ENCODE data around the gene AFF2. TPM values are rescaled to one million over a fixed set of nuclear protein-coding genes. Genes with fewer than 3 reads are reported as not detected.

AFF2 gene
- total RNA-seq, 4 donors from 2014 or later: 0.27 to 0.32 TPM; not detected in 2

DNA sequence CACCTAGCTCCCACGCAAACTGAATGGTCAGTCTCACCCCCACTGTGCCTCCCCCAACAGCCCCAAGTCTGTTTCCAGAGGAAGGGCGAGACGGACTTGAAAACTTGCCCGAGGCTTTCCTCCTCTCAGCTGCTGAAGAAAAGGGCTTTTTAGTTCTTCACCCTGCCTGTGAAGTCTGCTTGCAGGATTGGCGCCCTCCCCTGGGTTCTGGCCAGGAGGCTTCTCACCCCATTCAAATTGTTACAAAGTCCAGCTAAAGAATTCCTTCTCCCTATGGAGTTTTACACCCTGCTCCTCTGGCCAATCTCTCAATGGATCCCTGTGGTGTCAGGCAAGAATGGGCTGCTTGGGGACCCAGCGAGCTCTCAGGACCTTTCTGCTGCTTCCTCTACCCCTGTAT lies 241.0 kb downstream of the AFF2 start:
- H3K4me1 ChIP-seq: no peaks in the 10 kb centered on the region
- in situ Hi-C loops (cut with MboI; ENCODE audit: low pct_ligation_motif_present in 1 of 4, low pct_unique_long_range_greater_than_20kb in 1 of 4, low sequenced_read_pairs in 3 of 4): no loop called here
- intact Hi-C loops (cut with DNase I; ENCODE audit: low total_unique reads): no loop called here
- DNase-seq: no peak
- TF ChIP-seq, protein P1, sequence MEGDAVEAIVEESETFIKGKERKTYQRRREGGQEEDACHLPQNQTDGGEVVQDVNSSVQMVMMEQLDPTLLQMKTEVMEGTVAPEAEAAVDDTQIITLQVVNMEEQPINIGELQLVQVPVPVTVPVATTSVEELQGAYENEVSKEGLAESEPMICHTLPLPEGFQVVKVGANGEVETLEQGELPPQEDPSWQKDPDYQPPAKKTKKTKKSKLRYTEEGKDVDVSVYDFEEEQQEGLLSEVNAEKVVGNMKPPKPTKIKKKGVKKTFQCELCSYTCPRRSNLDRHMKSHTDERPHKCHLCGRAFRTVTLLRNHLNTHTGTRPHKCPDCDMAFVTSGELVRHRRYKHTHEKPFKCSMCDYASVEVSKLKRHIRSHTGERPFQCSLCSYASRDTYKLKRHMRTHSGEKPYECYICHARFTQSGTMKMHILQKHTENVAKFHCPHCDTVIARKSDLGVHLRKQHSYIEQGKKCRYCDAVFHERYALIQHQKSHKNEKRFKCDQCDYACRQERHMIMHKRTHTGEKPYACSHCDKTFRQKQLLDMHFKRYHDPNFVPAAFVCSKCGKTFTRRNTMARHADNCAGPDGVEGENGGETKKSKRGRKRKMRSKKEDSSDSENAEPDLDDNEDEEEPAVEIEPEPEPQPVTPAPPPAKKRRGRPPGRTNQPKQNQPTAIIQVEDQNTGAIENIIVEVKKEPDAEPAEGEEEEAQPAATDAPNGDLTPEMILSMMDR (IDR thresholded peaks at IDR 0.05): no peak
- TF ChIP-seq POLR2A (IDR thresholded peaks at IDR 0.05) (no peak), POLR2AphosphoS5 (IDR thresholded peaks at IDR 0.05) (no peak), EP300 (IDR thresholded peaks at IDR 0.05; ENCODE audit: low read depth) (no peak)
- no peak overlapping the region for H3K4me3 ChIP-seq
- 67% methylated on average over 5 of the region's 6 CpGs; no CpG with 5 or more reads in 1 of the 2 donors for WGBS, 2 donors (ENCODE audit: low coverage in 1 of 2)
- H3K27me3 ChIP-seq: no peaks in the 10 kb centered on the region
- no peaks in the 10 kb centered on the region for H3K36me3 ChIP-seq
- H3K9me3 ChIP-seq: no peaks in the 10 kb centered on the region
- H3K27ac ChIP-seq: no peak overlapping the region

DNA sequence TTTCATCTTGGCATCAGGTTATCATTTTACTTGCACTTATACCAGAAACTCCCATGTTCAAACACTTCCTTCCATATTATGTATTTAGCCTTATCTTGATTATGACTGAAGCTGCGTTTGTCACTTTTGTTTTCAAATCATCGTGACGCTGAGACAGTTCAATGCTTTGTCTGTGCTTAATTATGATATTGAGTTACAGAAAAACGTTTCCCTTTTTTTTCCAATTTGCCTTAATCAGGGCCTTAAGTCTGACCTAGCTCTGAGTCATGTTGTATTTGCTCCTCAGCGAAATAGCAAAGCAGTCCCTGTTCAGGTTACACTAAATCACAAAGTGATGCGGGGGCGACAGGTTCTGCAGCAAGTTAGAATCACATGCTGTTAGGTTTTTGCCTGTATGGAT lies 254.7 kb downstream of the AFF2 start:
- 56 to 58% methylated on average over 4 to 7 of the region's 7 CpGs for WGBS, 2 donors (ENCODE audit: low coverage in 1 of 2)
- no peak overlapping the region for H3K27ac ChIP-seq
- no peak overlapping the region for H3K4me3 ChIP-seq
- intact Hi-C loops (cut with DNase I; ENCODE audit: low total_unique reads): no loop called here
- H3K27me3 ChIP-seq: no peaks in the 10 kb centered on the region
- TF ChIP-seq EP300 (IDR thresholded peaks at IDR 0.05; ENCODE audit: low read depth) (no peak), POLR2A (IDR thresholded peaks at IDR 0.05) (no peak), POLR2AphosphoS5 (IDR thresholded peaks at IDR 0.05) (no peak)
- TF ChIP-seq, protein P1 (IDR thresholded peaks at IDR 0.05): no peak
- no peaks in the 10 kb centered on the region for H3K9me3 ChIP-seq
- H3K4me1 ChIP-seq: no peaks in the 10 kb centered on the region
- in situ Hi-C loops (cut with MboI; ENCODE audit: low pct_ligation_motif_present in 1 of 4, low pct_unique_long_range_greater_than_20kb in 1 of 4, low sequenced_read_pairs in 3 of 4): no loop called here
- H3K36me3 ChIP-seq: no peaks in the 10 kb centered on the region
- DNase-seq: no peak

- TF ChIP-seq POLR2AphosphoS5 (IDR thresholded peaks at IDR 0.05) (no peak), EP300 (IDR thresholded peaks at IDR 0.05; ENCODE audit: low read depth) (no peak), POLR2A (IDR thresholded peaks at IDR 0.05) (no peak)
- TF ChIP-seq, protein P1 (IDR thresholded peaks at IDR 0.05): no peak
- 50 to 70% methylated on average over 2 of the region's 2 CpGs for WGBS, 2 donors (ENCODE audit: low coverage in 1 of 2)
- no peak for DNase-seq
- no peaks in the 10 kb centered on the region for H3K27me3 ChIP-seq
- H3K36me3 ChIP-seq: no peaks in the 10 kb centered on the region
- H3K4me3 ChIP-seq: no peak overlapping the region
- no peaks in the 10 kb centered on the region for H3K4me1 ChIP-seq
- intact Hi-C loops (cut with DNase I; ENCODE audit: low total_unique reads): no loop called here
- no peaks in the 10 kb centered on the region for H3K9me3 ChIP-seq
- no peak overlapping the region for H3K27ac ChIP-seq
- in situ Hi-C loops (cut with MboI; ENCODE audit: low pct_ligation_motif_present in 1 of 4, low pct_unique_long_range_greater_than_20kb in 1 of 4, low sequenced_read_pairs in 3 of 4): no loop called here
Measured at GRCh38 chrX:148763896-148764295, 263.5 kb downstream of the AFF2 start.

GRCh38 chrX:148768296-148768695 lies 267.9 kb downstream of the AFF2 start:
- Histone ChIP-seq H3K27me3 (no peaks in the 10 kb centered on the region), H3K36me3 (no peaks in the 10 kb centered on the region), H3K4me1 (no peaks in the 10 kb centered on the region), H3K4me3 (no peak overlapping the region), H3K27ac (no peak overlapping the region), H3K9me3 (no peaks in the 10 kb centered on the region)
- in situ Hi-C loops (cut with MboI; ENCODE audit: low pct_ligation_motif_present in 1 of 4, low pct_unique_long_range_greater_than_20kb in 1 of 4, low sequenced_read_pairs in 3 of 4) (no loop called here), intact Hi-C loops (cut with DNase I; ENCODE audit: low total_unique reads) (no loop called here)
- TF ChIP-seq, protein P1 (IDR thresholded peaks at IDR 0.05): no peak
- TF ChIP-seq POLR2A (IDR thresholded peaks at IDR 0.05) (no peak), EP300 (IDR thresholded peaks at IDR 0.05; ENCODE audit: low read depth) (no peak), POLR2AphosphoS5 (IDR thresholded peaks at IDR 0.05) (no peak)
- 63% methylated on average over 3 of the region's 3 CpGs; no CpG with 5 or more reads in 1 of the 2 donors for WGBS, 2 donors (ENCODE audit: low coverage in 1 of 2)
- no peak for DNase-seq
